CD4-positive, alpha-beta T cell (primary cell): ENCODE results near the gene CHD9. TPM values are rescaled to one million over a fixed set of nuclear protein-coding genes. Genes with fewer than 3 reads are reported as not detected.

Source experiments
- ATAC-seq: fragments of 200-7000 bp; cut with Tn5 transposase; one replicate; pipeline ENCODE4 v1.10.0; 2022; ENCODE audit warnings: mild to moderate bottlenecking; ENCODE audit not compliant: poor library complexity
- CTCF ChIA-PET: fragments of 350-600 bp; sonication (Branson Sonifier 250); formaldehyde crosslinking; loops from one replicate; lab custom pipeline; 2021; ENCODE audit warnings: antibody characterized with exemption, inconsistent platforms; lab: Charles Lee
- POLR2A ChIA-PET: fragments of 350-600 bp; sonication (Branson Sonifier 250); formaldehyde crosslinking; loops from one replicate; lab custom pipeline; 2021; ENCODE audit warnings: antibody characterized with exemption, inconsistent platforms; lab: Charles Lee
- DNase-seq, 14 experiments: peaks; one replicate each; pipeline ENCODE4 v3.0.0-alpha.2; 2013 to 2020; ENCODE audit warnings: mixed read lengths in 2 of 14
- H3K27ac ChIP-seq, 2 donors: one replicate each; pipeline versions ENCODE4 v1.5.1 to v1.7.0; 2013; ENCODE audit warnings: low read length in 2 of 2, low read depth in 1 of 2, mild to moderate bottlenecking in 1 of 2
- H3K27me3 ChIP-seq, 2 experiments: 1 replicate in 1 of 2; 2 replicates in 1 of 2; pipeline versions ENCODE4 v1.6.1 to v1.7.0; 2013; ENCODE audit warnings: low read length in 2 of 2, control low read depth in 1 of 2, mild to moderate bottlenecking in 1 of 2, moderate library complexity in 1 of 2; ENCODE audit not compliant: insufficient read depth in 2 of 2, control insufficient read depth in 1 of 2
- H3K36me3 ChIP-seq: one replicate; pipeline ENCODE4 v1.6.1; 2013; ENCODE audit warnings: low read length, control low read depth; ENCODE audit not compliant: insufficient read depth
- H3K4me1 ChIP-seq: one replicate; pipeline ENCODE4 v1.6.1; 2013; ENCODE audit warnings: low read length, control low read depth; ENCODE audit not compliant: insufficient read depth
- H3K4me3 ChIP-seq: one replicate; pipeline ENCODE4 v1.5.1; 2013; ENCODE audit warnings: mild to moderate bottlenecking, low read length, moderate library complexity
- H3K9me3 ChIP-seq, 2 experiments: 1 replicate in 1 of 2; 2 replicates in 1 of 2; pipeline versions ENCODE4 v1.6.1 to v1.7.0; 2013; ENCODE audit warnings: low read length in 2 of 2, mild to moderate bottlenecking in 2 of 2, control low read depth in 1 of 2, moderate library complexity in 1 of 2; ENCODE audit not compliant: control insufficient read depth in 1 of 2, insufficient read depth in 1 of 2
- H3K27ac Mint-ChIP-seq: one replicate; pipeline ENCODE4 v1.8.0; 2020; ENCODE audit warnings: mixed read lengths
- H3K27me3 Mint-ChIP-seq: one replicate; pipeline ENCODE4 v1.8.0; 2021; ENCODE audit warnings: mixed read lengths
- H3K36me3 Mint-ChIP-seq: one replicate; pipeline ENCODE4 v1.8.0; 2021; ENCODE audit warnings: low read depth, mixed read lengths
- H3K4me1 Mint-ChIP-seq: one replicate; pipeline ENCODE4 v1.8.0; 2021; ENCODE audit warnings: low read depth, mixed read lengths
- H3K4me3 Mint-ChIP-seq: one replicate; pipeline ENCODE4 v1.8.0; 2020; ENCODE audit warnings: mild to moderate bottlenecking, mixed read lengths
- H3K9me3 Mint-ChIP-seq: one replicate; pipeline ENCODE4 v1.8.0; 2020; ENCODE audit warnings: mixed read lengths
- intact Hi-C, 2 experiments: fragments of 100-400 bp; cut with DNase I in 1 of 2; cut with micrococcal nuclease in 1 of 2; formaldehyde crosslinking; loops; one replicate each; pipeline versions ENCODE4 v1.15.1 to v1.9.0; 2023 to 2025; cut with DNase I, micrococcal nuclease
- total RNA-seq, 174 experiments: library from RNA in 2 of 174; stranded (reverse) in 2 of 174; gene quantifications; one replicate each; pipeline ENCODE4 v1.2.3 and lab custom pipeline; 2021 to 2026
- TF ChIP-seq, protein P1 (sequence below): fragments of 200-600 bp; IDR thresholded peaks from one replicate; pipeline ENCODE4 v1.8.0; 2022; ENCODE audit warnings: antibody characterized with exemption, mild to moderate bottlenecking

The CHD9 gene
- total RNA-seq, 2 experiments from 2014 or later = 28.2 to 28.8 TPM

DNA sequence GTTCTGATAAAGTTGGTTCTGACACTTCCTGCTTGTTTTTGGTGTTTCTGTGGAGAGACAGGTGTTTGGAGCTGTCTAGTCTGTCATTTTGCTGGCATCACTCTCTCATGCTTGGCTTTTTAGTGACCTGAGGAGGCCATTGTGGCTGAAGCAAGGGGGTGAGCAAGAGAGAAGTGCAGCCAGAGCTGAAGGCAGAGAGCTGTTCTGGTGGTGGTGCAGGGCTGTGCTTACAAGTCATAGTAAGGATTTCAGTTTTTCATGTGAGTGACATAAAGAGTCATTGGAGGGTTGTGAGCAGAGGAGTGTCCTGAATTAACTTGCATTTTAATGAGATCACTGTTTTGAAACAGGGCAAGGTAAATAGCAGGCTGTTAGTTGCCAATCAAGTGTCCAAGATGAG, 97.5 kb downstream of the CHD9 start:
- peaks cover 2% of the 10 kb centered on the region for H3K9me3 Mint-ChIP-seq
- TF ChIP-seq, protein P1, sequence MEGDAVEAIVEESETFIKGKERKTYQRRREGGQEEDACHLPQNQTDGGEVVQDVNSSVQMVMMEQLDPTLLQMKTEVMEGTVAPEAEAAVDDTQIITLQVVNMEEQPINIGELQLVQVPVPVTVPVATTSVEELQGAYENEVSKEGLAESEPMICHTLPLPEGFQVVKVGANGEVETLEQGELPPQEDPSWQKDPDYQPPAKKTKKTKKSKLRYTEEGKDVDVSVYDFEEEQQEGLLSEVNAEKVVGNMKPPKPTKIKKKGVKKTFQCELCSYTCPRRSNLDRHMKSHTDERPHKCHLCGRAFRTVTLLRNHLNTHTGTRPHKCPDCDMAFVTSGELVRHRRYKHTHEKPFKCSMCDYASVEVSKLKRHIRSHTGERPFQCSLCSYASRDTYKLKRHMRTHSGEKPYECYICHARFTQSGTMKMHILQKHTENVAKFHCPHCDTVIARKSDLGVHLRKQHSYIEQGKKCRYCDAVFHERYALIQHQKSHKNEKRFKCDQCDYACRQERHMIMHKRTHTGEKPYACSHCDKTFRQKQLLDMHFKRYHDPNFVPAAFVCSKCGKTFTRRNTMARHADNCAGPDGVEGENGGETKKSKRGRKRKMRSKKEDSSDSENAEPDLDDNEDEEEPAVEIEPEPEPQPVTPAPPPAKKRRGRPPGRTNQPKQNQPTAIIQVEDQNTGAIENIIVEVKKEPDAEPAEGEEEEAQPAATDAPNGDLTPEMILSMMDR = no peak
- H3K27ac Mint-ChIP-seq = no peak overlapping the region
- peaks cover 0 to 9% of the 10 kb centered on the region in 2 experiments for H3K9me3 ChIP-seq
- intact Hi-C loops = no loop called here
- no peaks in the 10 kb centered on the region for H3K27me3 ChIP-seq
- CTCF ChIA-PET = no interaction called here
- H3K27ac ChIP-seq = no peak overlapping the region
- H3K36me3 ChIP-seq = peaks cover 14% of the 10 kb centered on the region
- POLR2A ChIA-PET = interaction anchor here (0.7 kb wide), 1 partner anchor 53 kb away, joined by 3 read pairs; no protein-coding TSS in a partner anchor
- DNase-seq (no peak), ATAC-seq (no peak)
- H3K36me3 Mint-ChIP-seq = peaks cover 34% of the 10 kb centered on the region
- no peaks in the 10 kb centered on the region for H3K27me3 Mint-ChIP-seq
- no peak overlapping the region for H3K4me3 ChIP-seq
- H3K4me1 Mint-ChIP-seq = no peaks in the 10 kb centered on the region
- H3K4me1 ChIP-seq = no peaks in the 10 kb centered on the region
- no peak overlapping the region for H3K4me3 Mint-ChIP-seq

DNA sequence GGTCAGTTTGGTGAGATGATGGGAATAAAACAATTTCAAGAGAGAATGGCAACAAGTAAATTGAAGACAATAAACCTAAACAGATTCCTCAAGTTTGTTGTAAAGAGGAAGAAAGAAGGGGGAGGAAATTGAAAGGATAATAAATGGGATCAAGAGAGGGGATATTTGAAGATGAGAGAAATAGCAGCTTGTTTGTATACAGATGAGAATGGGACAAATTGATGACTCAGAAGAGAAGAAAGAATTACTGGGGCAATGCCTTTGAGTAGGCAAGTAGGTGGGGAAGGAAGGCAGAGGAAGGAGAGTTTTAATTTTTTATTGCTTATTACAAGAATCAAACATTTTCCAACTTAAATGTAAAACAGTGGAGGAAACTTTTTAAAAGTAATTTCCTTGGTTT, 98.3 kb downstream of the CHD9 start:
- Mint-ChIP-seq H3K27me3 (no peaks in the 10 kb centered on the region), H3K9me3 (peaks cover 2% of the 10 kb centered on the region), H3K4me3 (no peak overlapping the region), H3K4me1 (no peaks in the 10 kb centered on the region), H3K36me3 (peaks cover 32% of the 10 kb centered on the region), H3K27ac (no peak overlapping the region)
- no peak for ATAC-seq
- Histone ChIP-seq H3K9me3 (peaks cover 0 to 9% of the 10 kb centered on the region in 2 experiments), H3K27ac (no peak overlapping the region), H3K27me3 (no peaks in the 10 kb centered on the region), H3K36me3 (peaks cover 14% of the 10 kb centered on the region), H3K4me1 (no peaks in the 10 kb centered on the region), H3K4me3 (no peak overlapping the region)
- ChIA-PET CTCF (interaction anchor here (1.3 kb wide), 1 partner anchor 98 kb away, joined by 4 read pairs; the partner anchor contains the start of gene CHD9), POLR2A (interaction anchor here (0.7 kb wide), 1 partner anchor 697 kb away, joined by 3 read pairs; no protein-coding TSS in a partner anchor)
- intact Hi-C loops = no loop called here
- TF ChIP-seq, protein P1 = no peak
- no peak for DNase-seq

DNA sequence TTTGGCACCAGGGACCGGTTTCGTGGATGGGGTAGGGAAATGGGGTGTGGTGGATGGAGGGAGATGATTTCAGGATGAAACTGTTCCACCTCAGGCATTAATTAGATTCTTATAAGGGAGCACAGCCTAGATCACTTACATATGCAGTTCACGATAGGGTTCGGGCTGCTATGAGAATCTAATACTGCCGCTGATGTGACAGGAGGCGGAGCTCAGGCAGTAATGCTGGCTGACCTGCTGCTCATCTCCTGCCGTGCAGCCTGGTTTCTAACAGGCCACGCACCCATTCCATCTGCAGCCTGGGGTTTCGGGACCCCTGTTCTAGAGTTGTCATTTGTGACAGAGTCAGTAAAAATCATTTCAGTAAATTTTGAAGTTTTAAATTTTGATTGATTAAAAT, 99.7 kb downstream of the CHD9 start:
- Mint-ChIP-seq H3K4me1 (no peaks in the 10 kb centered on the region), H3K27me3 (no peaks in the 10 kb centered on the region), H3K9me3 (peaks cover 2% of the 10 kb centered on the region), H3K4me3 (no peak overlapping the region), H3K36me3 (peaks cover 25% of the 10 kb centered on the region), H3K27ac (no peak overlapping the region)
- Histone ChIP-seq H3K36me3 (peaks cover 14% of the 10 kb centered on the region), H3K4me1 (no peaks in the 10 kb centered on the region), H3K4me3 (no peak overlapping the region), H3K27me3 (no peaks in the 10 kb centered on the region), H3K9me3 (peaks cover 0 to 9% of the 10 kb centered on the region in 2 experiments), H3K27ac (no peak overlapping the region)
- no peak for DNase-seq
- ChIA-PET CTCF (interaction anchor here (1.2 to 1.5 kb wide), 2 partner anchors 33 to 99 kb away, joined by 4 read pairs; partner anchors contain the start of gene CHD9), POLR2A (no interaction called here)
- no peak for ATAC-seq
- intact Hi-C loops = no loop called here
- TF ChIP-seq, protein P1 = no peak
